Endothelial cell of umbilical vein (primary cell): Measurements from ENCODE around the gene DARS2. TPM values are rescaled to one million over a fixed set of nuclear protein-coding genes. Genes with fewer than 3 reads are reported as not detected.
A peak's percentile ranks its signal among the peaks of the same experiment; 100 is the strongest.

ENCODE experiments used
- BruUV-seq: library from RNA; stranded (reverse); fragments of 400-500 nt; replicated peaks from 2 replicates; lab custom pipeline; 2021; lab: Mats Ljungman, UMichigan
- CTCF ChIA-PET: fragments of 300-600, 350-600 bp; sonication (Branson Sonifier 250); formaldehyde crosslinking; loops from one replicate; lab custom pipeline; 2021; ENCODE audit warnings: antibody characterized with exemption, inconsistent platforms; lab: Charles Lee
- POLR2A ChIA-PET: fragments of 300-600, 350-600 bp; sonication (Branson Sonifier 250); formaldehyde crosslinking; loops from one replicate; lab custom pipeline; 2021; ENCODE audit warnings: antibody characterized with exemption, inconsistent platforms; lab: Charles Lee
- DNase-seq: peaks from one replicate; pipeline ENCODE4 v3.0.0-alpha.2; 2011; ENCODE audit warnings: low read depth, low spot score
- FAIRE-seq: peaks from 2 replicates; lab custom pipeline; 2011; peaks lifted over from hg19 to GRCh38; lab: Jason Lieb, UNC
- H2AFZ ChIP-seq: 2 replicates; pipeline ENCODE4 v1.6.0; 2012; ENCODE audit warnings: low read depth, low read length, control low read depth, inconsistent platforms
- H3K27ac ChIP-seq: 2 replicates; pipeline ENCODE4 v1.5.1; 2011; ENCODE audit warnings: low read depth, mild to moderate bottlenecking, control low read depth, low read length, moderate library complexity; ENCODE audit not compliant: insufficient read depth
- H3K27me3 ChIP-seq, 2 experiments: 2 replicates each; pipeline versions ENCODE4 v1.6.0 to v1.6.1; 2011; ENCODE audit warnings: low read length in 2 of 2, mixed read lengths in 1 of 2; ENCODE audit not compliant: control insufficient read depth in 2 of 2, insufficient read depth in 2 of 2
- H3K36me3 ChIP-seq, 2 experiments: 2 replicates in 1 of 2; 3 replicates in 1 of 2; pipeline ENCODE4 v1.5.1; 2011; ENCODE audit warnings: low read length in 2 of 2, mild to moderate bottlenecking in 1 of 2, moderate library complexity in 1 of 2; ENCODE audit not compliant: control insufficient read depth in 2 of 2, insufficient read depth in 2 of 2; ENCODE audit errors: extremely low read depth in 1 of 2
- H3K4me1 ChIP-seq: 3 replicates; pipeline ENCODE4 v1.5.1; 2011; ENCODE audit warnings: mild to moderate bottlenecking, low read length; ENCODE audit not compliant: control insufficient read depth, insufficient read depth; ENCODE audit errors: extremely low read depth
- H3K4me2 ChIP-seq: 2 replicates; pipeline ENCODE4 v1.6.1; 2011; ENCODE audit warnings: low read length, control low read depth, mixed read lengths; ENCODE audit not compliant: insufficient read depth
- H3K4me3 ChIP-seq, 3 experiments: fragments of 200-600 bp in 1 of 3; sonication (generic), shearing (Covaris generic) in 1 of 3; replicated peaks in 1 of 3; 2 replicates each; pipeline ENCODE4 v1.5.1; 2011 to 2016; ENCODE audit warnings: control low read depth in 3 of 3, low read length in 3 of 3, mild to moderate bottlenecking in 2 of 3, inconsistent platforms in 1 of 3, low read depth in 1 of 3, moderate library complexity in 1 of 3; ENCODE audit not compliant: insufficient read depth in 1 of 3
- H3K79me2 ChIP-seq: 2 replicates; pipeline ENCODE4 v1.6.0; 2012; ENCODE audit warnings: low read length, inconsistent platforms; ENCODE audit not compliant: control insufficient read depth, insufficient read depth
- H3K9ac ChIP-seq: replicated peaks from 2 replicates; pipeline ENCODE3; 2011; ENCODE audit warnings: low read length, control low read depth; ENCODE audit not compliant: insufficient read depth; ENCODE audit errors: extremely low read depth
- H3K9me1 ChIP-seq: replicated peaks from 3 replicates; pipeline ENCODE4 v1.6.0; 2011; ENCODE audit warnings: mild to moderate bottlenecking, low read length; ENCODE audit not compliant: control insufficient read depth, insufficient read depth; ENCODE audit errors: extremely low read depth
- H3K9me3 ChIP-seq: replicated peaks from 2 replicates; pipeline ENCODE4 v1.5.1; 2012; ENCODE audit warnings: low read length, inconsistent platforms; ENCODE audit not compliant: control insufficient read depth, insufficient read depth
- H4K20me1 ChIP-seq: replicated peaks from 2 replicates; pipeline ENCODE3; 2011; ENCODE audit warnings: mild to moderate bottlenecking, low read length; ENCODE audit not compliant: control insufficient read depth, insufficient read depth; ENCODE audit errors: extremely low read depth
- EZH2 ChIP-seq: IDR thresholded peaks from 2 replicates; pipeline ENCODE4 v1.6.1; 2012; ENCODE audit warnings: borderline replicate concordance, low read depth, mild to moderate bottlenecking, moderate library complexity, low read length, inconsistent platforms; ENCODE audit not compliant: severe bottlenecking
- FOS ChIP-seq: IDR thresholded peaks from 2 replicates; pipeline ENCODE4 v1.6.1; 2011; ENCODE audit warnings: mild to moderate bottlenecking, low read length, moderate library complexity, borderline replicate concordance; ENCODE audit not compliant: insufficient read depth
- GATA2 ChIP-seq: IDR thresholded peaks from 2 replicates; pipeline ENCODE4 v1.7.0; 2011; ENCODE audit warnings: low read depth, mild to moderate bottlenecking, moderate library complexity, mixed read lengths, low read length; ENCODE audit not compliant: insufficient read length, insufficient read depth
- JUN ChIP-seq: IDR thresholded peaks from 2 replicates; pipeline ENCODE4 v1.6.1; 2011; ENCODE audit warnings: borderline replicate concordance, low read depth; ENCODE audit not compliant: insufficient read length, insufficient read depth
- MYC ChIP-seq: IDR thresholded peaks from one replicate; pipeline ENCODE4 v1.6.1; 2011; ENCODE audit warnings: mild to moderate bottlenecking, low read depth, low read length
- POLR2A ChIP-seq: IDR thresholded peaks from 2 replicates; pipeline ENCODE4 v1.6.1; 2012; ENCODE audit warnings: low read depth, mild to moderate bottlenecking, control low read depth, low read length
- POLR2AphosphoS5 ChIP-seq: IDR thresholded peaks from 2 replicates; pipeline ENCODE4 v1.6.1; 2012; ENCODE audit warnings: low read depth, mild to moderate bottlenecking, control low read depth, low read length, moderate library complexity; ENCODE audit not compliant: insufficient read depth
- dilution Hi-C: fragments of 300-500 bp; cut with MboI; formaldehyde crosslinking; loops from one replicate; pipeline ENCODE4 v1.15.0; 2019; ENCODE audit warnings: low sequenced_read_pairs; ENCODE audit not compliant: extremely low pct_ligation_motif_present
- intact Hi-C: fragments of 100-400 bp; cut with micrococcal nuclease; formaldehyde crosslinking; loops from one replicate; pipeline ENCODE4 v1.10.0; 2022
- polyA plus RNA-seq, 4 experiments: library from polyadenylated mRNA; depleted of rRNA in 3 of 4; stranded (reverse) in 3 of 4; unstranded in 1 of 4; fragments of >200 nt; gene quantifications; 2 replicates each; pipeline versions ENCODE4 v1.2.1 to v1.2.3, GENCODE V29; 2011 to 2012; ENCODE audit warnings: missing spikeins in 1 of 4
- total RNA-seq: library from RNA; stranded (reverse); gene quantifications from 2 replicates; pipeline ENCODE4 v1.2.3, GENCODE V29; 2021
- TF ChIP-seq, protein P1 (sequence below): IDR thresholded peaks from 2 replicates; pipeline ENCODE4 v1.6.1; 2011; ENCODE audit not compliant: insufficient read depth, insufficient read length
- TF ChIP-seq, protein P2 (sequence below), 2 donors: IDR thresholded peaks; 1 replicate in 1 of 2; 2 replicates in 1 of 2; pipeline ENCODE4 v1.5.1; 2011; ENCODE audit warnings: low read length in 2 of 2, mild to moderate bottlenecking in 2 of 2, moderate library complexity in 2 of 2, control low read depth in 1 of 2, inconsistent platforms in 1 of 2, low read depth in 1 of 2; ENCODE audit not compliant: insufficient read depth in 1 of 2; ENCODE audit errors: extremely low read depth in 1 of 2

Gene DARS2
- total and polyA plus RNA-seq, 2 donors (not counting 3 experiments of a cell fraction or from before 2014, with no cell fraction given), result 17.4 to 33.6 TPM

DNA sequence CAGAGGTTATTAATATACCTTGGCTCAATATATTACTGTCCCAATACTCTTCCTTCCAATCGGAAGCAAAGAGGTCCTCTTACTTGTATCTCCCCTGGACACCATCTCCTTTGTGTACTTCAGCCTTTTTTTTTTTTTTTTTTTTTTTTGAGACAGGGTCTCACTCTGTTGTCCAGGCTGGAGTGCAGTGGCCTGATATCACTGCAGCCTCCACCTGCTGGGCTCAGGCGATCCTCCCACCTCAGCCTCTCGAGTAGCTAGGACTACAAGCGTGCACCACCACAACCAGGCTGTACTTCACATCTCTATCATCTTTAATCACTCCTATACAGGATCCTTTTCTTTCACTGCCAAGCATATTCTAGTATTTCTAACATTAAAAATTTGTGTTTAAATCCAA is 2.8 kb upstream of the DARS2 start:
- peaks cover 10% of the 10 kb centered on the region for H3K4me1 ChIP-seq
- H3K4me3 ChIP-seq, result no peak overlapping the region
- H4K20me1 ChIP-seq, result no peaks in the 10 kb centered on the region
- no peak for DNase-seq
- TF ChIP-seq JUN, result no peak
- no peak for TF ChIP-seq POLR2A
- no peak for TF ChIP-seq MYC
- no peak for TF ChIP-seq FOS
- H3K9me3 ChIP-seq, result no peaks in the 10 kb centered on the region
- FAIRE-seq, result no peak
- dilution Hi-C loops (no loop called here), intact Hi-C loops (no loop called here)
- no peak overlapping the region for H3K27ac ChIP-seq
- ChIA-PET CTCF (interaction anchor here (0.9 kb wide), 1 partner anchor 386 kb away, joined by 3 read pairs; no protein-coding TSS in a partner anchor), POLR2A (interaction anchor here (0.6 kb wide), 1 partner anchor 419 kb away, joined by 6 read pairs; no protein-coding TSS in a partner anchor)
- H3K4me2 ChIP-seq, result no peak overlapping the region
- H3K79me2 ChIP-seq, result peaks cover 65% of the 10 kb centered on the region
- no peaks in the 10 kb centered on the region for H3K36me3 ChIP-seq
- H2AFZ ChIP-seq, result no peak overlapping the region
- no peaks in the 10 kb centered on the region for H3K9me1 ChIP-seq
- BruUV-seq, result no TSS peak
- no peak overlapping the region for H3K9ac ChIP-seq
- H3K27me3 ChIP-seq, result no peaks in the 10 kb centered on the region

DNA sequence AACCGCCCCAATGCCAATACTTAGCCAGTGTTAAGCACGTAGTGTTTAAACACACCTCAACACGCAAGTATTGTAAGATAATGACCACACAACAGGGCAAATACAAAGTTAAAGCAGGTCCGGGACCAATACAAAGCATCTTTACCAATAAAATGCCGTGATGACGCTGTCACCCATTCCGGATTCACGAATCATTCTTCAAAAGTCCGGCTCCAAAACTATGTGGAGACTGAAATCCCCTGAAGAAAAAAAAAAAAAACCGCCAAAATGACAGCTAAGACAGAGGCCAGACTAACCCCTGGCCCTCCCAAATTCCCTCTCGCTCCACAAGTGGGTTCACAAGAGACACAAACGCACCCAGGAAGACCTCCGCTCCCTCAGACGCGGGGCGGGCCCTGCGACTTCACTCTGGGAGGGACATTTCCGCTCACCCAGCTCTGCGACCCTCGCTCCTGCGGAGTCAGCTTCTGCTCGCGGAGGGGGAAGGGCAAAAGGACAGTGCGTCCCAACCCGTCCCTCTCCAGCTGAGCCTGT is 625 bp upstream of the DARS2 start:
- Histone ChIP-seq H4K20me1 (no peaks in the 10 kb centered on the region), H3K36me3 (no peaks in the 10 kb centered on the region), H3K9me3 (no peaks in the 10 kb centered on the region), H3K27ac (peak overlapping the region; percentile 92), H3K9me1 (no peaks in the 10 kb centered on the region), H3K27me3 (no peaks in the 10 kb centered on the region), H3K79me2 (peaks cover 52% of the 10 kb centered on the region), H3K4me2 (peak overlapping the region; percentile 81), H3K4me3 (peak overlapping the region; percentile 67 to 92 (median 87)), H3K4me1 (peaks cover 15% of the 10 kb centered on the region), H2AFZ (peak overlapping the region; percentile 52), H3K9ac (peak overlapping the region; percentile 98)
- ChIA-PET CTCF (interaction anchor here (0.6 to 2.8 kb wide), 11 partner anchors 14 to 1082 kb away, joined by 3 to 49 read pairs (median 3); partner anchors contain the start of gene KLHL20), POLR2A (interaction anchor here (0.5 to 2.5 kb wide), 5 partner anchors 21 to 394 kb away, joined by 3 to 18 read pairs (median 4); partner anchors contain the start of genes GAS5 and ZBTB37)
- dilution Hi-C loops, result no loop called here
- FAIRE-seq (no peak), DNase-seq (no peak)
- no peak for TF ChIP-seq FOS
- no peak for TF ChIP-seq MYC
- TF ChIP-seq, protein P1, sequence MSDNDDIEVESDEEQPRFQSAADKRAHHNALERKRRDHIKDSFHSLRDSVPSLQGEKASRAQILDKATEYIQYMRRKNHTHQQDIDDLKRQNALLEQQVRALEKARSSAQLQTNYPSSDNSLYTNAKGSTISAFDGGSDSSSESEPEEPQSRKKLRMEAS, result no peak
- TF ChIP-seq GATA2, result no peak
- TF ChIP-seq POLR2A, result no peak
- no peak for TF ChIP-seq POLR2AphosphoS5
- no peak for TF ChIP-seq EZH2
- TF ChIP-seq JUN, result no peak
- TF ChIP-seq, protein P2, sequence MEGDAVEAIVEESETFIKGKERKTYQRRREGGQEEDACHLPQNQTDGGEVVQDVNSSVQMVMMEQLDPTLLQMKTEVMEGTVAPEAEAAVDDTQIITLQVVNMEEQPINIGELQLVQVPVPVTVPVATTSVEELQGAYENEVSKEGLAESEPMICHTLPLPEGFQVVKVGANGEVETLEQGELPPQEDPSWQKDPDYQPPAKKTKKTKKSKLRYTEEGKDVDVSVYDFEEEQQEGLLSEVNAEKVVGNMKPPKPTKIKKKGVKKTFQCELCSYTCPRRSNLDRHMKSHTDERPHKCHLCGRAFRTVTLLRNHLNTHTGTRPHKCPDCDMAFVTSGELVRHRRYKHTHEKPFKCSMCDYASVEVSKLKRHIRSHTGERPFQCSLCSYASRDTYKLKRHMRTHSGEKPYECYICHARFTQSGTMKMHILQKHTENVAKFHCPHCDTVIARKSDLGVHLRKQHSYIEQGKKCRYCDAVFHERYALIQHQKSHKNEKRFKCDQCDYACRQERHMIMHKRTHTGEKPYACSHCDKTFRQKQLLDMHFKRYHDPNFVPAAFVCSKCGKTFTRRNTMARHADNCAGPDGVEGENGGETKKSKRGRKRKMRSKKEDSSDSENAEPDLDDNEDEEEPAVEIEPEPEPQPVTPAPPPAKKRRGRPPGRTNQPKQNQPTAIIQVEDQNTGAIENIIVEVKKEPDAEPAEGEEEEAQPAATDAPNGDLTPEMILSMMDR (IDR thresholded peaks at IDR 0.05; ENCODE audit: extremely low read depth in 1 of 2, insufficient read depth in 1 of 2, low read depth in 1 of 2, low read length in 2 of 2), result no peak
- TSS peak; percentile 60 for BruUV-seq
- intact Hi-C loops, result loop anchor here (1.0 to 2.0 kb wide), 8 partner anchors 29 to 1079 kb away; partner anchors contain the start of genes KLHL20, RABGAP1L and ZBTB37
